Ectodermal cell (in vitro differentiated cells): ENCODE measurements around the gene PNKP.
A peak's percentile ranks its signal among the peaks of the same experiment; 100 is the strongest.

Source experiments
- H3K27ac ChIP-seq: 2 replicates; pipeline ENCODE4 v1.7.0; 2013; ENCODE audit warnings: mild to moderate bottlenecking, low read depth, low read length; ENCODE audit not compliant: insufficient read depth, poor library complexity, severe bottlenecking
- H3K27me3 ChIP-seq: 2 replicates; pipeline ENCODE4 v1.7.0; 2013; ENCODE audit warnings: mild to moderate bottlenecking, low read length; ENCODE audit not compliant: insufficient read depth, control insufficient read depth, poor library complexity, severe bottlenecking
- H3K36me3 ChIP-seq: one replicate; pipeline ENCODE4 v1.7.0; 2013; ENCODE audit warnings: low read length; ENCODE audit not compliant: control insufficient read depth, insufficient read depth
- H3K4me1 ChIP-seq: one replicate; pipeline ENCODE4 v1.7.0; 2013; ENCODE audit warnings: low read length; ENCODE audit not compliant: control insufficient read depth, insufficient read depth
- H3K4me3 ChIP-seq: 2 replicates; pipeline ENCODE4 v1.7.0; 2013; ENCODE audit warnings: low read depth, low read length, control low read depth; ENCODE audit not compliant: insufficient read depth
- H3K9me3 ChIP-seq: 2 replicates; pipeline ENCODE4 v1.7.0; 2013; ENCODE audit warnings: mild to moderate bottlenecking, low read length, moderate library complexity; ENCODE audit not compliant: control insufficient read depth
- WGBS, 2 experiments: methylation state at CpG; one replicate each; pipeline ENCODE4 v1.1.7; 2013; ENCODE audit warnings: missing lambda C conversion rate in 2 of 2; 5-methylcytosine and 5-hydroxymethylcytosine counted together

PNKP gene

DNA sequence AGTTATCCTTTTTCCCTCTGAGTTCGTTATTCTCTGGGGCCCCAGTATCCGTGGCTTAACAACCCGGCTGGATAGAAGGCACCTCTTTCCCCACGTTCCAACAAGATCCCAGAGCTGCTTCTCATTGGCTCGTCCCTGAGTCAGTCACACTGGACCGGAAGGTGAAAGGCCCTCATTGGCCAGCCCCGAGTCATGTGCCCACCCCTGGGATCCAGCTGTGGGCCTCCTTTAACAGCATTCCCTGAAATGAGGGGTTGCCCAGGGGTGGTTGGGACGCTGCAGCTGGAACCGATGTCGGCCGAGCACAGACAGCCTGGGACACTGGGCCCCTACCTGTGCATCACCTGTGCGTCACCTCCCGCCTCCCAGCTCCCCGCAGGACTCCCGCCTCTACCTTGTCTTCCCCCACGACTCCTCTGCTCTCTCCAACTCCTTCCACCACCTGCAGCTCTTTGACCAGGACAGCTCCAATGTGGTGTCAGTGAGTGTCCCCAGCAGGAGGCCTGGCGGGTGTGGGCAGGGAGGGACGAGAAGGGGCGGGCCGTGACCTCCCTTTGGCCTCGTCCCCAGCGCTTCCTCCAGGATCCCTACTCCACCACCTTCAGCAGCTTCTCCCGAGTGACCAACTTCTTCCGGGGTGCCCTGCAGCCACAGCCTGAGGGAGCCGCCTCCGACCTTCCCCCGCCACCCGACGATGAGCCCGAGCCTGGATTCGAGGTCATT lies 14.5 kb upstream of the PNKP start:
- Histone ChIP-seq H3K36me3 (peaks cover 44% of the 10 kb centered on the region), H3K27ac (no peak overlapping the region)
- 94 to 95% methylated on average over 31 of the region's 31 CpGs for WGBS, 2 experiments

DNA sequence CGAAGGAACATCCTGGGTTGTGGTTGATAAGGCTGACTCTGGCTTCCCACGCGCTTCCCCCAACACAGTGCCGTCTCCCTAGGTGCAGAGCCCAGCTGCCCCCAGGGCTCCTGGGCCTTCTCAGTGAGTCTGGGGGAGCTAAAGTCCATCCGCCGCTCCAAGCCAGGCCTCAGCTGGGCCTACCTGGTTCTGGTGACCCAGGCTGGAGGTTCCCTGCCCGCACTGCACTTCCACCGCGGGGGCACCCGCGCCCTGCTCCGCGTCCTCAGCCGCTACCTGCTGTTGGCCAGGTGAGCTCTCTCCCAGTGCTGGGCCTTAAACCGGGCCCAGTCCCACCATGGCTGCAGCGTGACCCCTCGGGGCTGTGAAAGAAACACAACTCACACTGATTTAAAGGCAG lies 13.8 kb upstream of the PNKP start:
- H3K4me1 ChIP-seq: no peaks in the 10 kb centered on the region
- no peak overlapping the region for H3K4me3 ChIP-seq
- H3K9me3 ChIP-seq: no peaks in the 10 kb centered on the region
- H3K36me3 ChIP-seq: peaks cover 44% of the 10 kb centered on the region
- H3K27ac ChIP-seq: no peak overlapping the region
- no peaks in the 10 kb centered on the region for H3K27me3 ChIP-seq
- WGBS, 2 experiments: 96% methylated on average over 17 of the region's 17 CpGs

More for the DNA sequence above, 14.5 kb upstream of the PNKP start:
- Histone ChIP-seq H3K4me3 (no peak overlapping the region), H3K27me3 (no peaks in the 10 kb centered on the region), H3K4me1 (no peaks in the 10 kb centered on the region), H3K9me3 (no peaks in the 10 kb centered on the region)

DNA sequence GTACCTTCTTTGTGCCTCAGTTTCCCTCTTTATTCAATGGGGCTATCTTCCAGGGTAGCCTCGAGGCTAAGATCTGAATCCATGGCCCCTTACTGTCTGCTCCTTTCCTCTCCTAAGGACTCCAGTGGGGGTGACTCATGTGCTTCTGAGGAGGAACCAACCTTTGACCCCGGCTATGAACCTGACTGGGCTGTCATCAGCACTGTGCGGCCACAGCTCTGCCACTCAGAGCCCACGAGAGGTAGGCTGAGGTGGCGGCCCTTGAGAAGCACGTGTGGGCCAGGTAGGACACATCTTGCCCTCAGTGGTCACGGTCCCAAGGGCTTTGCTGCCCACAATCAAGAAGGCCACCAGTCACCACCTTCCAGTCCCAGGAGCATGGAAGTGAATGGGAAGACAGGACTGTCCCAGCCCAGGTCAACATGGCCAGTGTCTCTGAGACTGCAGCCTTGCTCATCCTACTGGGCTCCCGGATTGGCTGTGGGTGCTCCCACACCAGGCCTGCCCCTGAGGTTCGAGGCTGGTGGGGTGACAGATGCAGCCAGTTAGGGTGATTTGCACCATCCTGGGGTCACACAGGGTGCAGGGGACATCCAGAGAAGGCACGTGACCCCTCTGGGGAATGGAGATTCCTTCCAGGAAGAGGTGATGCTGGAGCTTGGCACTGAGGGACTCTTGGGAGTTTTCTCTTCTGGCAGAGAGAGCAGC lies 12.9 kb upstream of the PNKP start:
- Histone ChIP-seq H3K9me3 (no peaks in the 10 kb centered on the region), H3K36me3 (peaks cover 44% of the 10 kb centered on the region), H3K4me1 (peaks cover 4% of the 10 kb centered on the region), H3K4me3 (no peak overlapping the region), H3K27me3 (no peaks in the 10 kb centered on the region), H3K27ac (no peak overlapping the region)
- WGBS, 2 experiments: 94 to 96% methylated on average over 10 of the region's 10 CpGs

DNA sequence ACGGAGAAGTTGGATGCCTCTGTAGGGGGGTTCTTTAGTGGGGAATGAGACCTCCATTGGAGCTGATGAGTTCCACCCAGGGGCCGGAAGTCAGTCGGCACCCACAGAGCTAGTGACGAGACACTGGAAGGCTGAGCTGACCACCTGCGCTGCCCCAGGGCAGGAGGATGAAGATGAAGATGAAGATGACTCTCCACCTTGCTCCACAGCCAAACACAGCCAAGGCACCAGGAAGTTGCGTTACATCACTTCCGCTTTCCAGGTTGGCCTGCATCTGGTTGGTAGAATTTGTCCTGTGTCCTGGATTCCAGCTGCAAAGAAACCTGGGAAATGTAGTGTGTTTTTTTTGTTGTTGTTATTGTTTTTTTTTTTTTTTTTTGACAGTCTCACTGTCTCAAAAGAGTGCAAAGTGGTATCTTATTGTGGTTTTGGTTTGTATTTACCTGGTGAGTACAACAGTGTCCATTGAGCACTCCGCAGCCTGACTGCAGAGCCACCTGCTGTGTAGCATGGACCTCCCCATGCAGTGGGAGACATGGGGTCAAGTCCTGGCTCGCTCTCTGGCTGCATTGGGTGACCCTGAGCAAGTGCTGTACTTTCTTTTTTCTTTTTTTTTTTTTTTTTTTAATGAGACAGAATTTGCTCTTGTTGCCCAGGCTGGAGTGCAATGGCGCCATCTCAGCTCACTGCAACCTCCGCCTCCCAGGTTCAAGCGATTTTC lies 12.0 kb upstream of the PNKP start:
- H3K27ac ChIP-seq: no peak overlapping the region
- H3K4me3 ChIP-seq: no peak overlapping the region
- no peaks in the 10 kb centered on the region for H3K9me3 ChIP-seq
- no peaks in the 10 kb centered on the region for H3K27me3 ChIP-seq
- H3K36me3 ChIP-seq: peaks cover 37% of the 10 kb centered on the region
- H3K4me1 ChIP-seq: peaks cover 6% of the 10 kb centered on the region
- 95 to 96% methylated on average over 12 of the region's 12 CpGs for WGBS, 2 experiments

DNA sequence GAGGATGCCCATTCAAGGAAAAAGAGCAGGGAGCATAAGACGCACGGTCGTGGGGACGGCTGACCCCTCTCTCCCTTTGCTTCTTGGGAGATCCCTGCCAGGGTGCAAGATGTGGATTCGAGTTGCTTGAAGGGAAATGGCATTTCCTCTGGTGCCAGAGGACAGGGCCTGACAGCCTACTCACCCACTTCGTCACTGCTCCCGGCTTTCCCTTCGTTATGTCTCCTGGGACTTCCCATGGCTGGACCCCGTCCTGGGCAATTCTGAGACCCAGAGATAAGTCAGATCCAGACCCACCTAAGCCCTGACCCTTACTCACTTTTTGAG lies 11.3 kb upstream of the PNKP start:
- Histone ChIP-seq H3K27ac (no peak overlapping the region), H3K4me1 (peaks cover 6% of the 10 kb centered on the region), H3K27me3 (no peaks in the 10 kb centered on the region), H3K9me3 (no peaks in the 10 kb centered on the region), H3K4me3 (peak overlapping the region; percentile 91), H3K36me3 (peaks cover 30% of the 10 kb centered on the region)
- WGBS, 2 experiments: 88 to 92% methylated on average over 9 of the region's 9 CpGs

DNA sequence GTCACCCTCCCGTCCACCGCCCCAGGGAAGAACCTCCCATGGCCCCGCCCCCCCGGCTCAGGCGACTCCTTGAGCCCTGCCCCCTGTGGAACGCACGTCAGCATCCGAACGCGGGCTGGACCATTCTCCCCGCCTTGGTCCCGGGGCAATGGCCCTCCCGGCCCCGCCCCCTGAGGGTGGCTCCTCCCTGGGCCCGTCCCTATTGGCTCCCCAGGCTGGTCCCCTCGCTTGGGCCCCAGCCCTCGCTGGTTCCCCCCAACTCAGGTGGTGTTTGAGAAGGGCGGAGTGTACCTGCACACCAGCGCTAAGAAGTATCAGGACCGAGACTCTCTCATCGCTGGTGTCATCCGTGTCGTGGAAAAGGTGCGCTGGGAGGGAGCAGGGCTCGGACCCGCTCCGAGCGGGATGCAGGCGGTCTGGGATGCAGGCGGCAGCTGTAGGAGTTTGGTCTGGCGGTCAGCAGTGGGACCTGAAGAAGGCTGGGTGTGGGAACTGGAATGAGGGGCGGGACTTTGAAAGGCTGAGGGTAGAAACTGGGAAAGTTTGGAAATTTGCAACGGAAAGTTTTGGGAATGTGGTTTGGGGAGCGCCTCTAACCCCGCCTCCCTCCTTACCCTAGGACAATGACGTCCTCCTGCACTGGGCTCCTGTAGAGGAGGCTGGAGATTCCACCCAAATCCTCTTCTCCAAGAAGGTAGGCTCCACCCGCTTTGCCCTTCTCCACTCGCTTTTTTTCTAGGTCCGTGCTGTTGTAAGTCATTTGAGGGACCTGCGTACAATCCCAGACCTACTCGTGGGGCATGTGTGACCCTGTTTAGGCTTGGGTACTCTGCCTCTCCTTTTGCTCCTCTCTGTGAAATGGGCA lies 10.7 kb upstream of the PNKP start:
- Histone ChIP-seq H3K27ac (peak overlapping the region; percentile 98), H3K36me3 (peaks cover 26% of the 10 kb centered on the region), H3K4me3 (peak overlapping the region; percentile 91), H3K4me1 (peaks cover 6% of the 10 kb centered on the region), H3K27me3 (no peaks in the 10 kb centered on the region), H3K9me3 (no peaks in the 10 kb centered on the region)
- WGBS, 2 experiments: 7 to 8% methylated on average over 41 of the region's 41 CpGs

DNA sequence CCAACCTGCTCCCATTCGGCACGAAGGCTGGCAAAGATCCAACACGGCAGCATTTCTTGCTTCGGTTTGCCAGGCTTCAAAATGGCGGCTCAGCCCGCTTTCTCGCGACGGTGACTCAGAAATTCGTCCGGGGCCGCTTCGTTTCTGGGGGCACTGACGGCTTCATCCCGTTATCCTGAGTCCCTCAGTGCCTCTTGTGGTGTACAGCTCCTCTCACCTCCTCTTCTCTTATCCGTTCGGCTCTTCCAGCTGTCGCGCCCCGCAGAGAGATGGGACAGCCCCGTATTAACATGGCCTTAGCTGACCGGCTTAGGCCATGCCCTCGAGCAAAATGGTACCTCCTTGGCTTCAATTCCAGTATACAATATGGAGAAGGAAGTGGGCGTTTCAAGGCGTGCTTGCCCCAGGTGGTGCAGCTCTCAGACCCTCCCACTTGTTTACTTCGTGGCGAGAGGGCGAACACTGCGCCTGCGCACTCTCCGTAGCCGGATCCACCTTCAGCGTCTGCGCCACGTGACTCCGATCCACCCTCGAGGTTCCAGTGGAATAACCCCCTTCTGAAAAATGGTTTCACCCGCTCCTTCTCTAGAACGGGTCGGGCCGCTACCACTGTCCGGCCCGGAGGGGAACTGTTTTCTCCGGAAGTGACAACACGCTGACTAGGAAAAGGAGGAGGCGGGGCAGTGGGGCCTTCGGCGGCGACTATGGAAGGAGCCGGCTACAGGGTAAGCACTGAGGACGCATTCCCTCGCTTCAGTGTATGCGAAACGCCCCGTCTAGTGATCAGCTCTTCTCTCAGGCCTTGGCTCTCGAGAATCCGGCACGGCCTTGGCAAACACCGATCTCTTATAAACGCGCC lies 9.9 kb upstream of the PNKP start, which contains the start of the genes AKT1S1 and TBC1D17:
TSS of gene AKT1S1 (minus strand) at position 336 of the 859 bp plus-strand sequence. CDS start 4,060 bp downstream, outside the sequence.
TSS of gene TBC1D17 (plus strand) at position 683 of the 859 bp plus-strand sequence. CDS start at position 705, 22 bp downstream.
- H3K9me3 ChIP-seq: no peaks in the 10 kb centered on the region
- H3K27ac ChIP-seq: peak within 1 kb of the TSS; percentile 98
- H3K4me3 ChIP-seq: peak within 1 kb of the TSS; percentile 91
- no peaks in the 10 kb centered on the region for H3K27me3 ChIP-seq
- H3K36me3 ChIP-seq: peaks cover 17% of the 10 kb centered on the region
- peaks cover 6% of the 10 kb centered on the region for H3K4me1 ChIP-seq
- WGBS, 2 experiments: 0% methylated on average over 61 of the region's 61 CpGs

DNA sequence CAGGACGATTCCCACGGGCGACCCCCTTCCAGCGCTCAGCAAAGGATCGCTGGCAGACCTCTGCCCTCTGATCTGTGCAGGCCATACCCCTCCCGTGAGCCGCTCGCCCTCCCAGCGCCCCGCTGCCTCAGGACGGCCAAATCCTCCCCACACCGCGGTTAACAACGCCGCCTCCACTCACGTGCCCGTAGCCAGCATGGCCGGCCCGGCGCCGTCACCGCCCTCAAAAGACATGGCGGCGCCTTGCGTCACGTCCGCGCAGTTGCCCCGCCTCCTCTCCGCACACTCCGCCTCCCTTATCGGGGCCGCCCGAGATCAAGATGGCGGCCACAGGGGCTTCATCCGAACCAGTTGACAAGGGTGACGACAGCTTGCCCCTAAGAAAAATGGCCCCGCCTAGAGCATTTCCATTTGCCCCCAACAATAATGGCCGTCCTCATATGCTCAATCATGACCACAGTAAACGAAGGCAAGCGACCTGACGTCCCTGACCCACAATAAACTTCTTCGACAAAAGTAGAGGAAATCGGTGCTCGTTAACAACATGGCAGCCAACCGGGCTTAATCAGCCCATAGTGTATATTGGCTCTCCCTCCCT lies 9.1 kb upstream of the PNKP start:
- H3K9me3 ChIP-seq: no peaks in the 10 kb centered on the region
- WGBS, 2 experiments: 0% methylated on average over 46 of the region's 46 CpGs
- H3K4me1 ChIP-seq: peaks cover 6% of the 10 kb centered on the region
- H3K27me3 ChIP-seq: no peaks in the 10 kb centered on the region
- H3K27ac ChIP-seq: peak overlapping the region; percentile 98
- H3K4me3 ChIP-seq: peak overlapping the region; percentile 91
- H3K36me3 ChIP-seq: peaks cover 13% of the 10 kb centered on the region
